ENCODE results near the gene DAZL. TPM values are rescaled to one million over a fixed set of nuclear protein-coding genes. Genes with fewer than 3 reads are reported as not detected.

The DAZL gene
- total RNA-seq, 1 experiment from 2014 or later = not detected

GRCh38 chr3:16550676-16551341, 54.4 kb downstream of the DAZL start:
- peak; percentile 91 for DNase-seq (ENCODE audit: low read depth, low spot score)
- in situ Hi-C loops (cut with HindIII; ENCODE audit: low pct_unique_long_range_greater_than_20kb, low sequenced_read_pairs) = loop anchor here (25.0 kb wide), 1 partner anchor 214 kb away; no protein-coding TSS in a partner anchor

DNA sequence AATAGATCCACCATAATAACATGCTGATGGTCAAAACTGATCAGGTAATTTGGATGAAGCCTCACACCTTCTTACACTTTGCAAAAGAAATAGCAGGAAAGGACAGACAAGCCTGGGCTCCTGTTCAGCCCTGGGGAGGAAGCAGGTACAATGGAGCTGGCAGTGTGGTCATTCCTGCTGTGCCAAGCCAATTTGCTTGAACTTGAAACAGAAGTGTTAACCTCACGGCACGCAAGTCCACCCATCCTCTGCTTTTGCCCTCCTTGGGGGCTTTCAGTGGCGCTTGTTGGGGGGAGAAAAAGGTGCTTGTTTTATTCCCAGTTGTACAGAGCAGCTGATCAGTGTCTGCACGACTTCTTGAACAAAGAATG, 54.9 kb downstream of the DAZL start:
- in situ Hi-C loops (cut with HindIII; ENCODE audit: low pct_unique_long_range_greater_than_20kb, low sequenced_read_pairs) = loop anchor here (25.0 kb wide), 1 partner anchor 213 kb away; no protein-coding TSS in a partner anchor

GRCh38 chr3:16548721-16549120, 56.5 kb downstream of the DAZL start:
- in situ Hi-C loops (cut with HindIII; ENCODE audit: low pct_unique_long_range_greater_than_20kb, low sequenced_read_pairs) = no loop called here
- DNase-seq (ENCODE audit: low read depth, low spot score) = no peak

More for the DNA sequence above, 54.9 kb downstream of the DAZL start:
- DNase-seq (ENCODE audit: low read depth, low spot score) = peak; percentile 47

GRCh38 chr3:16547561-16548357, 57.5 kb downstream of the DAZL start:
- in situ Hi-C loops (cut with HindIII; ENCODE audit: low pct_unique_long_range_greater_than_20kb, low sequenced_read_pairs) = no loop called here
- DNase-seq (ENCODE audit: low read depth, low spot score) = no peak

- DNase-seq (ENCODE audit: low read depth, low spot score) = peak; percentile 68
- in situ Hi-C loops (cut with HindIII; ENCODE audit: low pct_unique_long_range_greater_than_20kb, low sequenced_read_pairs) = no loop called here
These were observed 58.8 kb downstream of the DAZL start for GRCh38 chr3:16546186-16547010.

DNA sequence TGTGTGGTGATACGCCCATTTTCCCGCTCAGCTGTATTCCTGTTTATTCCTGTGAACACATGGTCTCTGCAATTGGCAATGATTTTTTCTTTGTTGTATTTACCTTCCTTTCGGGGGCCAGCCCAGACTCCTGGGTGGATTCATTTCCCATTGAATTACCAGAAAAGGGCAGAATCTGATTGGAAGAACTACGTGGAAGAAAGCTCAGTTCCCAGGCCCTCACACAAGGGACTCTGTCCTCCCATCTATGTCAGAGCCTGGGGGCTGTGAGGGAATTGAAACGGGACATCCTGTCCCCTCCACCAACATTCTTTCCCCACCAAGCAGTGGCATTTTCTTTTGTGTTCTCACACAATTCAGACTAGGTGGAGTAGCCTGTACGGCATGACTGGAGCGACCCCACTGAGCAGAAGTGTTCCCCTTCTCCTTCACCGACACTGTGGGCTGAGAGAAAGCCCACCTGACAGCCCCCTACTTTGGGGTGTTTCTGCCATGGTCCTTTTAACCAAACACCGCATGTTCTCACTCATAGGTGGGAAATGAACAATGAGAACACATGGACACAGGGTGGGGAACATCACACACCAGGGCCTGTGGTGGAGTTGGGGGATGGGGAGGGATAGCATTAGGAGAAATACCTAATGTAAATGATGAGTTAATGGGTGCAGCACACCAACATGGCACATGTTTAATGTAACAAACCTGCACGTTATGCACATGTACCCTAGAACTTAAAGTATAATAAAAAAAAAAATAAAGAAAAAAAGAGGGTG, 59.6 kb downstream of the DAZL start:
- no peak for DNase-seq (ENCODE audit: low read depth, low spot score)
- in situ Hi-C loops (cut with HindIII; ENCODE audit: low pct_unique_long_range_greater_than_20kb, low sequenced_read_pairs) = no loop called here

DNA sequence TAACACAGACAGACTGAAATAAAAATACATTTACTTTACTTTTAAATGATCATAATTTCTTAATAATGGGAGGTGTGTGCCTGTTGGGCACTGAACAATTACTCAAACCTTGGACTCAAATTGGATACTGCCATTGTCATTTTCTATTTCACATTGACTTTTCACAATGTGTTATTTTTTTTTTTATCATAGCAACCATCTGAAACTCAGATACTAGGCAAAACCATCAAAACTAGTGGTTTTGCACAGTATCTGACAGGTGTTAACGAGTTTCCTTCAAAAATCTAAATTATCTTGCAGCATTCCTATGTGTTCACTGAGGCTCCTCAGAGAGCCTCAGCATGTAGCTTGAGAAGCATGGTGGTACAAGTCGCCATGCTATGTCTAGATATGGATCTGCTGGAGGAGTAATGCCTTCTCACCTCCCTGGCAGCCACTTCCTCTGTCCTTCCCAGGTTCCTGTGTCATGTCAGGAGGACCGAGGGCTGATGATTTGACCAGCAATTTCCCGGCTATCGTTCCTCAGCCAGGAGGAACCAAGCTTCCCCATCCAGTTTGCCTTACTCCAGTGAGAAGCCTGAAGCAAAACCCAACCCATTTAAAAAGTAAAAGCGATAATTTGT, 61.9 kb downstream of the DAZL start:
- DNase-seq (ENCODE audit: low read depth, low spot score) = no peak
- in situ Hi-C loops (cut with HindIII; ENCODE audit: low pct_unique_long_range_greater_than_20kb, low sequenced_read_pairs) = no loop called here

GRCh38 chr3:16538507-16538906, 66.7 kb downstream of the DAZL start:
- DNase-seq (ENCODE audit: low read depth, low spot score) = no peak
- in situ Hi-C loops (cut with HindIII; ENCODE audit: low pct_unique_long_range_greater_than_20kb, low sequenced_read_pairs) = no loop called here

DNA sequence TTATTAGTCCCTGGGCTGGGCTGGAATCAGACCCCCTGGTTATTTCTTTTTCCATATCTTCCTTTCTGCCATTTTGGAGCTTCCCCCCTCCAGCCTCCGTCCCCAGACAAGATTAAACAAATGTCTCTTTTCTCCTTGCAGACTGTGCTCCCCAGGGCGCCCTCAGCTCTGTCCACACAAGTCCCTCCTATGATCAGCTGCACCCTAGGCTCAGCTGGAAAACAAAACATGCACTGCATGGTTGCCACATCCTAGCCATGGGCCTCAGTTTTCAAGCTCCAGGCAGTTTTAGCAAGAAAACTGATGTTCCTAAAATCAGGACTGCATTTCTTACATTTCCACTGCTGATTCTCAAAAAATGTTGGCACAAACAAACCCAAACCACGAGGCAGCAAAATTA, 68.2 kb downstream of the DAZL start:
- in situ Hi-C loops (cut with HindIII; ENCODE audit: low pct_unique_long_range_greater_than_20kb, low sequenced_read_pairs) = no loop called here
- DNase-seq (ENCODE audit: low read depth, low spot score) = no peak

Other genes with a start within 250 kb of the DAZL start
- gene RFTN1, start 91.7 kb downstream of the DAZL start, total RNA-seq (2014; rRNA removed; shearing (Covaris generic)) = 1.8 and 2.8 TPM in 2 replicates